Spinal cord (tissue), 10 donors: ENCODE measurements around the gene MYRIP. TPM values are rescaled to one million over a fixed set of nuclear protein-coding genes. Genes with fewer than 3 reads are reported as not detected.
"Not testable (repeated sequence)": the region's sequence is repeated elsewhere in the genome, so short reads cannot be mapped to it uniquely, and the experiment has no call there.

Experiments used
- DNase-seq, 6 donors: peaks; one replicate each; pipeline versions ENCODE4 v3.0.0 to v3.0.0-alpha.2; 2013 to 2015; ENCODE audit warnings: low spot score in 6 of 6, low read depth in 4 of 6
- H3K27ac ChIP-seq: one replicate; pipeline ENCODE4 v1.5.1; 2013; ENCODE audit warnings: low read depth, low read length, control low read depth
- H3K27me3 ChIP-seq: one replicate; pipeline ENCODE4 v1.6.1; 2013; ENCODE audit warnings: low read length; ENCODE audit not compliant: control insufficient read depth, insufficient read depth
- H3K36me3 ChIP-seq: one replicate; pipeline ENCODE4 v1.6.1; 2013; ENCODE audit warnings: low read length; ENCODE audit not compliant: control insufficient read depth, insufficient read depth
- H3K4me1 ChIP-seq: one replicate; pipeline ENCODE4 v1.6.1; 2013; ENCODE audit warnings: low read length; ENCODE audit not compliant: control insufficient read depth, insufficient read depth
- H3K4me3 ChIP-seq: one replicate; pipeline ENCODE4 v1.5.1; 2013; ENCODE audit warnings: low read depth, low read length, control low read depth
- H3K9me3 ChIP-seq: one replicate; pipeline ENCODE4 v1.6.1; 2013; ENCODE audit warnings: low read length; ENCODE audit not compliant: control insufficient read depth, insufficient read depth
- WGBS: methylation state at CpG from one replicate; pipeline ENCODE4 v1.1.5; 2013; ENCODE audit warnings: missing lambda C conversion rate; ENCODE audit not compliant: insufficient coverage; 5-methylcytosine and 5-hydroxymethylcytosine counted together
- polyA plus RNA-seq, 2 donors: library from polyadenylated mRNA; unstranded; fragments of 120-200 nt; gene quantifications; one replicate each; pipeline ENCODE4 v1.2.1, GENCODE V29; 2013; ENCODE audit not compliant: insufficient read length in 2 of 2
- total RNA-seq, 2 donors: library from RNA; depleted of rRNA in 1 of 2; stranded (reverse); fragments of 120-200 nt in 1 of 2; fragments of >200 nt in 1 of 2; gene quantifications; one replicate each; pipeline versions ENCODE4 v1.2.3 to v1.2.4, GENCODE V29; 2013 to 2014
- donor health status: healthy.

The MYRIP gene
- total and polyA plus RNA-seq, 4 donors, result 12.5 to 18.5 (median 15.0) TPM

GRCh38 chr3:40077139-40077538, 267.7 kb downstream of the MYRIP start:
- not testable (repeated sequence) for H3K9me3 ChIP-seq, H3K4me1 ChIP-seq, H3K4me3 ChIP-seq, H3K36me3 ChIP-seq, H3K27ac ChIP-seq, H3K27me3 ChIP-seq, DNase-seq
- WGBS, result 72% methylated on average over 4 of the region's 6 CpGs

GRCh38 chr3:40077828-40078492, 268.6 kb downstream of the MYRIP start:
- not testable (repeated sequence) for H3K27ac ChIP-seq, H3K9me3 ChIP-seq, H3K4me3 ChIP-seq, H3K36me3 ChIP-seq, H3K4me1 ChIP-seq, DNase-seq, H3K27me3 ChIP-seq
- WGBS, result 99% methylated on average over 32 of the region's 41 CpGs

- 100% methylated on average over 1 of the region's 3 CpGs for WGBS
- Histone ChIP-seq H3K27me3 (no peaks in the 10 kb centered on the region), H3K9me3 (no peaks in the 10 kb centered on the region), H3K4me3 (no peak overlapping the region), H3K27ac (no peak overlapping the region), H3K4me1 (no peaks in the 10 kb centered on the region), H3K36me3 (no peaks in the 10 kb centered on the region)
- DNase-seq, result peak in 1 of 6 donors; percentile 26
These were observed 269.2 kb downstream of the MYRIP start for GRCh38 chr3:40078590-40078989.

- 87% methylated on average over 4 of the region's 4 CpGs for WGBS
- H3K27me3 ChIP-seq, result no peaks in the 10 kb centered on the region
- no peak overlapping the region for H3K4me3 ChIP-seq
- H3K36me3 ChIP-seq, result no peaks in the 10 kb centered on the region
- no peak for DNase-seq
- H3K9me3 ChIP-seq, result no peaks in the 10 kb centered on the region
- H3K4me1 ChIP-seq, result no peaks in the 10 kb centered on the region
- no peak overlapping the region for H3K27ac ChIP-seq
These were observed 269.9 kb downstream of the MYRIP start for GRCh38 chr3:40079203-40079846.

- no peak for DNase-seq
- Histone ChIP-seq H3K4me3 (no peak overlapping the region), H3K9me3 (no peaks in the 10 kb centered on the region), H3K27me3 (no peaks in the 10 kb centered on the region), H3K36me3 (no peaks in the 10 kb centered on the region), H3K4me1 (no peaks in the 10 kb centered on the region), H3K27ac (no peak overlapping the region)
These were observed 270.4 kb downstream of the MYRIP start for GRCh38 chr3:40079847-40080240.

- Histone ChIP-seq H3K27ac (no peak overlapping the region), H3K27me3 (no peaks in the 10 kb centered on the region), H3K9me3 (no peaks in the 10 kb centered on the region), H3K4me1 (peaks cover 3% of the 10 kb centered on the region), H3K4me3 (no peak overlapping the region), H3K36me3 (no peaks in the 10 kb centered on the region)
- no peak for DNase-seq
These were observed 273.7 kb downstream of the MYRIP start for GRCh38 chr3:40083066-40083465.

- H3K27ac ChIP-seq, H3K4me3 ChIP-seq, H3K4me1 ChIP-seq, DNase-seq, H3K9me3 ChIP-seq, H3K27me3 ChIP-seq, H3K36me3 ChIP-seq: not testable (repeated sequence)
- WGBS, result no CpG with 5 or more reads among the region's 12 CpGs
These were observed 275.0 kb downstream of the MYRIP start for GRCh38 chr3:40084424-40084823.

- 83% methylated on average over 6 of the region's 7 CpGs for WGBS
- H3K27ac ChIP-seq, result no peak overlapping the region
- no peaks in the 10 kb centered on the region for H3K36me3 ChIP-seq
- H3K9me3 ChIP-seq, result no peaks in the 10 kb centered on the region
- no peak for DNase-seq
- no peaks in the 10 kb centered on the region for H3K27me3 ChIP-seq
- H3K4me3 ChIP-seq, result no peak overlapping the region
- peaks cover 8% of the 10 kb centered on the region for H3K4me1 ChIP-seq
These were observed 277.8 kb downstream of the MYRIP start for GRCh38 chr3:40086890-40087883.

- DNase-seq, result no peak
- WGBS, result 93% methylated on average over 3 of the region's 3 CpGs
- no peaks in the 10 kb centered on the region for H3K36me3 ChIP-seq
- H3K9me3 ChIP-seq, result no peaks in the 10 kb centered on the region
- H3K27me3 ChIP-seq, result no peaks in the 10 kb centered on the region
- peaks cover 8% of the 10 kb centered on the region for H3K4me1 ChIP-seq
- H3K4me3 ChIP-seq, result no peak overlapping the region
- H3K27ac ChIP-seq, result no peak overlapping the region
These were observed 279.2 kb downstream of the MYRIP start for GRCh38 chr3:40088527-40089170.
